OCI-LY1 (cell line): ENCODE measurements around the gene GNAS-AS1.

ENCODE experiments used
- CTCF ChIP-seq: fragments of 200-600 bp; sonication (generic), shearing (Covaris generic); IDR thresholded peaks from 2 replicates; pipeline ENCODE4 v1.5.1; 2017; ENCODE audit warnings: mild to moderate bottlenecking, antibody characterized with exemption, low read length, moderate library complexity, mixed read lengths
- EZH2 ChIP-seq: fragments of 200-600 bp; sonication (generic), shearing (Covaris generic); IDR thresholded peaks from 2 replicates; pipeline ENCODE4 v1.8.0; 2017; ENCODE audit warnings: borderline replicate concordance, mixed run types, mild to moderate bottlenecking, antibody characterized with exemption, low read length, moderate library complexity, mixed read lengths

DNA sequence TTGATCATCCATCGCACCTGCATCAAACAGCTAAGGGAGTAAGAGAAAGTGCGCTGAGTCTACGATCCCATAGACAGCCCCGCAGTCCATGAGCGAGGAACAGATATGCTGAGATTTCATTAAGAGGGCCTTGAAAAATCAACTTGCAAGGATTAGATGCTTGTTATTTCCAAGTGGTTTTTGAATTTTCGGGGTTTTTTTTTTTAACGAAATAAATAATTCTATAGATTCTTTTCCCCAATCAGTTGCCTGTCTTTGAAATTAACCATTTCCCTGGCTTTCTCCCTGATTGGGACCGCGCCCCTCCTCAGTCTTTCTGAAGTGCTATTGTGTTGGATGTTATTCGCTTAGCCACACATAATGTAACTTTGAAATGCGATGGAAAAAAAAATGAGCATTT, 48.6 kb downstream of the GNAS-AS1 start:
- TF ChIP-seq EZH2: no peak
- no peak for TF ChIP-seq CTCF
